Neutrophil (primary cell): Measurements from ENCODE around the gene TMEM161A.

Experiments
- H3K27ac ChIP-seq: fragments of 200-600 bp; sonication (generic); 2 replicates; pipeline ENCODE4 v1.5.1; 2016; ENCODE audit warnings: mild to moderate bottlenecking, moderate library complexity
- H3K27me3 ChIP-seq: fragments of 200-600 bp; sonication (generic); 2 replicates; pipeline ENCODE4 v1.6.0; 2016; ENCODE audit warnings: mild to moderate bottlenecking
- H3K36me3 ChIP-seq: fragments of 200-600 bp; sonication (generic); 2 replicates; pipeline ENCODE4 v1.5.1; 2017
- H3K4me1 ChIP-seq, 2 experiments: fragments of 200-600 bp in 1 of 2; sonication (generic) in 1 of 2; 1 replicate in 1 of 2; 2 replicates in 1 of 2; pipeline versions ENCODE4 v1.5.1 to v1.6.1; 2013 to 2016; ENCODE audit warnings: low read depth in 1 of 2, low read length in 1 of 2, mild to moderate bottlenecking in 1 of 2, moderate library complexity in 1 of 2; ENCODE audit not compliant: control insufficient read depth in 1 of 2, insufficient read depth in 1 of 2
- H3K4me3 ChIP-seq, 2 experiments: fragments of 200-600 bp in 1 of 2; sonication (generic) in 1 of 2; 1 replicate in 1 of 2; 2 replicates in 1 of 2; pipeline ENCODE4 v1.5.1; 2013 to 2016; ENCODE audit warnings: low read depth in 1 of 2, low read length in 1 of 2, mild to moderate bottlenecking in 1 of 2, moderate library complexity in 1 of 2
- H3K9me3 ChIP-seq: fragments of 200-600 bp; sonication (generic); 2 replicates; pipeline ENCODE4 v1.5.1; 2016
- TF ChIP-seq, protein P1 (sequence below): fragments of 200-600 bp; sonication (generic); IDR thresholded peaks from 2 replicates; pipeline ENCODE4 v1.5.1; 2016; ENCODE audit warnings: antibody characterized with exemption

TMEM161A gene

DNA sequence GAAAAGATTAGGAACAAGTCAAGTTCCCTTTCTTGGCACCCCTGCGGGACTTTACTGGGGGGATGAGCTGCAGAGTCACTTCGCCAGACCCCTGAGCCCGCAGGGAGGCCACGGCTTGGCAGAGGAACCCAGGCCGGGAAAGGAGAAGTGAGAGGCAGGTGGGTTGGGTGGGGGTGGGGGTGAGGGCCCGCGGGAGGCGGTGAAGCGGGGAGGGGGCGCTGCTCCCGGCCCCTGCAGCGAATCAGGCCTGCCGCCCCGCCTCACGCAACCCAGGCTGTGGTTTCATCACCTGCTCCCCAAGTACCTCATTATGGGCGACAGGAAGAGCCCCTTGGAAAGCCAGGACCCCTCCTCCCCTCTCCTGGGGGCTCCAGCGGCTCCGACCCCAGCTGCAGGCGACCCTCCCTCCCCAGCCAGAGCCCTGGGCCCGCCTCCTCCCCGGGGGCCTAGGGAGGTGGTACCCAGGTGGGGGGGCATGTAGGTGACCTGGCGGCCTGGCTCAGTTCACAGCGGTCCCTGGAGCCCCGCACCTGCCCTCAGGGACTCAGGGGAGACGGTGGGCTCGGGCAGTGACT is 22.3 kb upstream of the TMEM161A start:
- H3K4me1 ChIP-seq, result no peaks in the 10 kb centered on the region
- no peaks in the 10 kb centered on the region for H3K27me3 ChIP-seq
- no peaks in the 10 kb centered on the region for H3K9me3 ChIP-seq
- H3K4me3 ChIP-seq, result no peak overlapping the region
- H3K36me3 ChIP-seq, result peaks cover 27% of the 10 kb centered on the region
- TF ChIP-seq, protein P1, sequence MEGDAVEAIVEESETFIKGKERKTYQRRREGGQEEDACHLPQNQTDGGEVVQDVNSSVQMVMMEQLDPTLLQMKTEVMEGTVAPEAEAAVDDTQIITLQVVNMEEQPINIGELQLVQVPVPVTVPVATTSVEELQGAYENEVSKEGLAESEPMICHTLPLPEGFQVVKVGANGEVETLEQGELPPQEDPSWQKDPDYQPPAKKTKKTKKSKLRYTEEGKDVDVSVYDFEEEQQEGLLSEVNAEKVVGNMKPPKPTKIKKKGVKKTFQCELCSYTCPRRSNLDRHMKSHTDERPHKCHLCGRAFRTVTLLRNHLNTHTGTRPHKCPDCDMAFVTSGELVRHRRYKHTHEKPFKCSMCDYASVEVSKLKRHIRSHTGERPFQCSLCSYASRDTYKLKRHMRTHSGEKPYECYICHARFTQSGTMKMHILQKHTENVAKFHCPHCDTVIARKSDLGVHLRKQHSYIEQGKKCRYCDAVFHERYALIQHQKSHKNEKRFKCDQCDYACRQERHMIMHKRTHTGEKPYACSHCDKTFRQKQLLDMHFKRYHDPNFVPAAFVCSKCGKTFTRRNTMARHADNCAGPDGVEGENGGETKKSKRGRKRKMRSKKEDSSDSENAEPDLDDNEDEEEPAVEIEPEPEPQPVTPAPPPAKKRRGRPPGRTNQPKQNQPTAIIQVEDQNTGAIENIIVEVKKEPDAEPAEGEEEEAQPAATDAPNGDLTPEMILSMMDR, result no peak
- no peak overlapping the region for H3K27ac ChIP-seq

DNA sequence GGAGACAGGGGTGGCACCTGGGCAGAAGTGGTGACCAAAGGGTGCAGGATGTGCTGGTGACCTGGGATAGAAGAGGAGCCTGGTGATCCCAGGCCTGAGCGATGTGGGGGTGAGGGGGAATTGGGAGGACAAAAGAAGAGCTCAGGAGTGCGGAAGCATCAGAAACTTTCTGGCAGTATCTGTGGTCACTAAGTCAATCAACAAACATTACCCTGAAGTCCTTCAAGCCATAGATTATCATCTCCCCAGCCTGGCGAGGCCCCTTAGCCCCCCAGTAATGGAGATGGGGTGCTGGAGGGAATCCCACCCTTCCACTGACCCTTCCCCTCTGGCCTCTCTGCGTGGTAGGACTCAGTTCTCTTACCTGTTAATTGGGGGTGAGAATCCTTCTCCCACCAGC is 21.3 kb upstream of the TMEM161A start:
- TF ChIP-seq, protein P1, result no peak
- H3K9me3 ChIP-seq, result no peaks in the 10 kb centered on the region
- H3K27me3 ChIP-seq, result no peaks in the 10 kb centered on the region
- H3K4me3 ChIP-seq, result no peak overlapping the region
- H3K36me3 ChIP-seq, result peaks cover 22% of the 10 kb centered on the region
- no peak overlapping the region for H3K27ac ChIP-seq
- no peaks in the 10 kb centered on the region for H3K4me1 ChIP-seq

DNA sequence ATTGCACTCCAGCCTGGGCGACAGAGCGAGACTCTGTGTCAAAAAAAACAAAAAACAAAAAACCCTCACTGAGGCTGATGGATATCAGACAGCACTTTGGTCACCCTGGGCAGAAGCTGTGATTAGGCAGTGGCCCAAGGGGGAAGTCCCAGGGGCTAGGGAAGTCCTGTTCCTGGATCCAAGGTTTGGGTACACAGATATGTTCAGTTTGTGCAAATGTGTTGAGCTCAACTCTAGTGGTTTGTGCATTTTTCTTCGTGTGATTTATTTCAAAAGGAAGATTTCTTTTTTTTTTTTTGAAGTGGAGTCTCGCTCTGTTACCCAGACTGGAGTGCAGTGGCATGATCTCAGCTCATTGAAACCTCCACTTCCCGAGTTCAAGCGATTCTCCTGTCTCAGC is 19.5 kb upstream of the TMEM161A start:
- Histone ChIP-seq H3K4me3 (no peak overlapping the region), H3K27ac (no peak overlapping the region), H3K9me3 (no peaks in the 10 kb centered on the region), H3K36me3 (peaks cover 27% of the 10 kb centered on the region), H3K4me1 (no peaks in the 10 kb centered on the region), H3K27me3 (no peaks in the 10 kb centered on the region)
- TF ChIP-seq, protein P1, result no peak

DNA sequence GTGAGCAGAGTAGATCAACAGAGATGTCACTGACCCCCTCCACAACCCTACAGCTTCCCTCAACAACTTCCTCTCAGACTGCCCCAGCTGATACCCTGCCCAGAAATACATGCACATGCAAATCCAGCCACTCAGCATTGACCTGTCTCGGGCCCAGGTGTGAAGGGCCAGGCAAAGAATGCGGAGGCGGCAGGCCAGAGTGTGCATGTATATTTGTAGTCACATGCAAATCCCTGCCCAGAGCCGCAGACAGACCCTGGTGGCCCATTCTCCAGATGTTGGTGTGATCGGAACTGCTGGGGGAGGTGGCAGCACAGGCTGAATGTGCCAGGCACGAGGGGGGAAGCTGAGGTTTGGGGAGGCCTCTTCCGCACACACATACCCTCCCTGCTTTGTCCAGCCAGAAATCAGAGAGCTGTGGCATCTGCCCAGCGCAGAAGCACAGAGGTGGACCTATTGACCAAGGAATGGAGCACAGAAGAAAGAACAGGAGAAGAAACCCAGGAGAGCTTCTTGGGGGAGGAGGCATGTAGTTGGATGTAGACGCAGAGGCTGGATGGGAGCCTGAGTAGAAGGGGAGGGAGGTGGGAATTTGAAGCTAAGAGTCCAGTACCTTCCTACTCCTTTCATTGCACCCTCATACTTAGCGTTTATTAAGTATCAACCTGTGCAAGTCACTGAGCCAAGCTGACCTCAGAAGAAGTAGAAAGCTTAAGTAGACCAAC is 17.4 kb upstream of the TMEM161A start:
- no peak overlapping the region for H3K27ac ChIP-seq
- no peak overlapping the region for H3K4me3 ChIP-seq
- no peaks in the 10 kb centered on the region for H3K27me3 ChIP-seq
- TF ChIP-seq, protein P1, result no peak
- no peaks in the 10 kb centered on the region for H3K4me1 ChIP-seq
- H3K9me3 ChIP-seq, result no peaks in the 10 kb centered on the region
- peaks cover 29% of the 10 kb centered on the region for H3K36me3 ChIP-seq

DNA sequence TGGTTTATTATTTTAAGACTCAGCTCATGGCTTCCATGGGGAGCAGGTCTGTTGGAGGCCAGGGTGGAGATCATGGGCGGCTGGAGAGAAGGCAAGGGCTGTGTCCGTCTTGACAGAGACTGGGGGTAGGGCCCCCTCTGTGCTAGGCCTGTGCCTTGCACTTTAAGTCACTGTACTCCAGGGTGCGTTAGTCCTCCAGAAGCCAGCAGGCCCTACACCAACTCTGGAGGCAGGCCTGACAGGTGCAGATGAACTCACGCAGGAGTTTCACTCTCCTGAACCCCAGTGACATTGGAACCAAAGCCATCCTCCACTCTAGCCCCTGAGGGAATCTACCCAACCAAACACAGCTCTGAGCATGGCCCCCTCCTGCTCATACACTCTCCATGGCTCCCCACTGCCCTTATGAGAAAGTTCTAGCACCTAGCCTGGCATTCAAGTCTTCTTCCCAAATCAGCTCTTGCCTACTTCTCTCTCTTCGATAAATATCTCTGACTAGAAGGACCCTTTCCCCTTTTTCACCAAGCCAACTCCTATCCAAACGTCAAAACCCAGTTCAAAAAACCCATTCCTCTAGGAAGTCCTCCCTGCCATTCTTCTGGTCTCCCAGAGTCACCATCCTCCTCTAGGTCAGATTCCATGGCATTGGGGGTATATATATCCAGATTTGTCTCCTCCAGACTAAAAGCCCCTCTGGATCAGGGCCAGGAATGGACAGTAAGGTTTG is 16.7 kb upstream of the TMEM161A start:
- H3K4me3 ChIP-seq, result no peak overlapping the region
- H3K27me3 ChIP-seq, result no peaks in the 10 kb centered on the region
- no peaks in the 10 kb centered on the region for H3K4me1 ChIP-seq
- H3K36me3 ChIP-seq, result peaks cover 36% of the 10 kb centered on the region
- TF ChIP-seq, protein P1, result no peak
- H3K27ac ChIP-seq, result no peak overlapping the region
- no peaks in the 10 kb centered on the region for H3K9me3 ChIP-seq
